A549 treated with AZD9567 at 1 μM for 4 hours (cell line): ENCODE data around the gene SERINC4. TPM values are rescaled to one million over a fixed set of nuclear protein-coding genes. Genes with fewer than 3 reads are reported as not detected.

Experiments
- total RNA-seq: library from RNA; stranded (reverse); fragments of 200-300 nt; extraction: Qiagen RNA extraction; gene quantifications from 5 replicates; pipeline ENCODE4 v1.2.3, GENCODE V29; 2022; ENCODE audit not compliant: insufficient read depth

The SERINC4 gene
- 0.05 to 0.20 TPM (median 0.07 TPM) in 3 of 5 replicates, not detected in the others for total RNA-seq

DNA sequence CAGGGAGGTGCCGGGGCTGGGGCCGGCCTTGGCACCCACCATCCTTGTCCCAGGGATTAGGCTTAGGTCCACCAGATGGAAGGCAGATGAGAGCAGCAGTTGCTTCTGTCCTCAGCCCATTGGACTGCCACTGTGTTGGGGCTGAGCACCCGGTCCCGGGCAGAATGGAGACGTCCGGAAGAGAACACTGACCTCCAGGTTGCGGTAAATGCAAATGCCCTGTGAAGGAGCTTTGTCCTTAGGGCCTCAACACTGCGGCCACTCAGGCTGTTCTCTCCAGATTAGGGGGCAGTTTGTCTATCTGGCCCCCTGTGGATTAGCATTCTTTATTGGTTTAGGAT, at the start of gene SERINC4:
SERINC4 (minus strand) TSS at position 276 of the 341 bp plus-strand sequence; CDS start at position 42, 234 bp downstream.

GRCh38 chr15:43826508-43827341, 26.7 kb upstream of the SERINC4 start, which contains the start of gene WDR76:
Gene WDR76 (plus strand): TSS chr15:43827002. CDS start chr15:43827033, 31 bp downstream.

GRCh38 chr15:43824302-43825246, 24.6 kb upstream of the SERINC4 start, which contains the start of gene MFAP1:
Gene MFAP1 (minus strand): TSS chr15:43824690. CDS start chr15:43824569, 121 bp downstream.

DNA sequence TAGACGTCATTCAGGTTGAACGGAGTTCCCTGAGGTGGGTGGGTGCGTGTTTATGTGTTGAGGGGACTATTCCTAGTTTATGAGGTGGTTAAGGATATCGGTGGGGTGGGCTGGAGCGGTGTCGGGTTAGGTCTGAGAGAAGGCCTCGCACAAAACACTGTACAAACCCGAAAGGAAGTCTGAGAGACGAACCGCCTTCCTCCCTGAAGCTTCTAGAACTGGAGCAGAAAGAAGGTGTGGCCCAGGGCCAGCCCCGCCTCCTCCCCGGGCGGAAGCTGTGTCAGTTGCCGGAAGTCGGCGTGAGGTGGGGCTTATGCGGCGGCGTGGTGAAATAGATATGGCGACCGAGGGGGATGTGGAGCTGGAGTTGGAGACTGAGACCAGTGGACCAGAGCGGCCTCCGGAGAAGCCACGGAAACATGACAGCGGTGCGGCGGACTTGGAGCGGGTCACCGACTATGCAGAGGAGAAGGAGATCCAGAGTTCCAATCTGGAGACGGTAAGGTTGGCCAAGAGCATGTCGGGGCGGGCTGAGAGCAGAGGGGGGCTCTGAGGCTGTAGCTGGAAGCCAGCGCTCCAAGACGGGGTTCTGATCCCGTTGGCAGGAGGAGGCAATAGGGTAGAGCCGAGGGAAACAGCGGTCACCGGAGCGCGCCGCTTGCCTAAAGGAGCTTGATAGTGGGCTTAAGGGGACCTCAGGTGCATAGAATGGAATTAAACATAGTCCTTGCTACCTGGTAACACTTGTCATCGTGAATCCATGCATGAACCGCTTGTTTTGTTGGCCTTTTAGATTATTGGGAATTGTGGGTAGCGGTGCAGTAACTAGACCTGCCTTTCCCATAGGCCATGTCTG, 494 bp upstream of the SERINC4 start, which contains the start of gene HYPK:
HYPK (plus strand) TSS at position 314 of the 856 bp plus-strand sequence; CDS start at position 338, 24 bp downstream.

GRCh38 chr15:43791993-43792760, 7.8 kb downstream of the SERINC4 start, which contains the start of gene SERF2:
Gene SERF2 (plus strand): TSS chr15:43792320. CDS start chr15:43792377, 57 bp downstream.

GRCh38 chr15:43776718-43777266, 23.2 kb downstream of the SERINC4 start, which contains the start of gene ELL3:
Gene ELL3 (minus strand): TSS chr15:43776966. CDS start chr15:43776901, 65 bp downstream.

DNA sequence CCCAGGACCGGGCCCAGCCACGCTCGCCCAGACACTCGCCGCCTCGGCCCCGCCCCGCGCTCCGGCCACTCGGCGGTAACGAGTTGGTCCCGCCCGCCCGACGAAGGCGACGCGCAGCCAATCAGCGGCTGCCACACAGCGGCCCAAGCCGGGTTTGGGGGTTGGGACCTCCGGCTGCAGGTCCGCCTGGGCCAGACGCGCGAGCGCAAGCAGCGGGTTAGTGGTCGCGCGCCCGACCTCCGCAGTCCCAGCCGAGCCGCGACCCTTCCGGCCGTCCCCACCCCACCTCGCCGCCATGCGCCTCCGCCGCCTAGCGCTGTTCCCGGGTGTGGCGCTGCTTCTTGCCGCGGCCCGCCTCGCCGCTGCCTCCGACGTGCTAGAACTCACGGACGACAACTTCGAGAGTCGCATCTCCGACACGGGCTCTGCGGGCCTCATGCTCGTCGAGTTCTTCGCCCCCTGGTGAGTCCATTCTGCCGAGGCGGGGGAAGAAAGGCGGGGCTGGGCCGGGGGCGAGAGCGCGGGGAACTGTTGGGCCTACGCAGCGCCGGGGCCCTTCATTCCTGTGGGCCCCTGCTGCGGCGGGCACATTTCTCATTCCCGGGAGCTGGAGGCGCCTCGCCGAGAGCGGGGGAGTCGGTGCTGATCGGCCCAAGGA, 53.6 kb downstream of the SERINC4 start, which contains the start of gene PDIA3:
PDIA3 (plus strand) TSS at position 194 of the 658 bp plus-strand sequence; CDS start at position 296, 102 bp downstream.

Other genes with a start within 250 kb of the SERINC4 start
- 5.0 to 8.9 TPM (median 5.2 TPM) in 5 replicates for gene PPIP5K1, start 210.0 kb downstream of the SERINC4 start, total RNA-seq
- gene CKMT1B, start 206.2 kb downstream of the SERINC4 start, total RNA-seq = 2.3 to 4.8 TPM (median 3.6 TPM) in 4 of 5 replicates, not detected in the other
- 0.06 to 0.15 TPM (median 0.11 TPM) in 4 of 5 replicates, not detected in the other for gene STRC, start 181.4 kb downstream of the SERINC4 start, total RNA-seq
- 0.78 to 1.4 TPM (median 1.0 TPM) in 4 of 5 replicates, not detected in the other for gene CATSPER2, start 151.4 kb downstream of the SERINC4 start, total RNA-seq
- gene CKMT1A, start 106.4 kb downstream of the SERINC4 start, total RNA-seq = 2.4 to 6.9 TPM (median 3.2 TPM) in 5 replicates
- 259 to 366 TPM (median 344 TPM) in 5 replicates for gene PDIA3, start 53.8 kb downstream of the SERINC4 start, total RNA-seq
- gene ELL3, start 23.3 kb downstream of the SERINC4 start, total RNA-seq = 1.4 to 1.9 TPM (median 1.6 TPM) in 5 replicates
- 469 to 703 TPM (median 677 TPM) in 5 replicates for gene SERF2, start 7.9 kb downstream of the SERINC4 start, total RNA-seq
- 3.9 to 19.7 TPM (median 4.8 TPM) in 5 replicates for gene HYPK, start 379 bp upstream of the SERINC4 start, total RNA-seq
- gene MFAP1, start 24.5 kb upstream of the SERINC4 start, total RNA-seq = 24.6 to 31.5 TPM (median 25.1 TPM) in 5 replicates
- gene WDR76, start 26.8 kb upstream of the SERINC4 start, total RNA-seq = 10.5 to 12.4 TPM (median 10.9 TPM) in 5 replicates